ENCODE data around the gene ZNF219.

Gene ZNF219

DNA sequence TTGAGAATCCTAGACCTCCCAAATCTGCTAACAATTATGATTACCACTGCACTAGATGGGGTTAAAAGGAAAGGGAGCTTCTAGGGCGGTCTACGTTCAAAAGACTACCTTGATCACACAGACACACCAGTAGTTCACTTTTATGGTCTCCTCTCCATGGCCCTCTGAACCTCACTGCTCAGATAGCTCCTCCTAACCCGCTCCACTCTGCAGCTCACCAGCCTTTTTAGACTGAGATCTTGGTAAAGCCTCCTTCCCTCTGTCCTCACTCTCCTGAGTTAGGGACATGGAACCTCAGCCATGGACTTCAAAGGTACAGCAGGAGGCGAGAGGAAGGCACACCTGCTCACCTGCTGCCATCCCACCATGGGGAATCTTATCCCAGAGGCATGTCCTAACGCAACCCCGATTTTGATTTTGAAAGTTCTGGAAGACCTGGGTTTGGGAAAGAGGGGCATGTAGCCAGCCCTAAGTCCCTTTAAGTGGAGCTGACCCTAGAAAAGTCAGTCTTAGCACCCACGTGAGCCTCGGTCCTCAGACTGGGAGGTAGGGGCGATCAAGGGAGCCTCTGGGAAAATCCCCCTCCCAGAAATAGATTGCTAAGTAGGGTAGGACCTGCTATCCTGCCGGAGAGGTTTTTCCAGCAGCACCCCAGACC lies 1.3 kb downstream of the ZNF219 start:
- DNase-seq (ENCODE audit: insufficient read length, low spot score): no peak
- no peak for FAIRE-seq

DNA sequence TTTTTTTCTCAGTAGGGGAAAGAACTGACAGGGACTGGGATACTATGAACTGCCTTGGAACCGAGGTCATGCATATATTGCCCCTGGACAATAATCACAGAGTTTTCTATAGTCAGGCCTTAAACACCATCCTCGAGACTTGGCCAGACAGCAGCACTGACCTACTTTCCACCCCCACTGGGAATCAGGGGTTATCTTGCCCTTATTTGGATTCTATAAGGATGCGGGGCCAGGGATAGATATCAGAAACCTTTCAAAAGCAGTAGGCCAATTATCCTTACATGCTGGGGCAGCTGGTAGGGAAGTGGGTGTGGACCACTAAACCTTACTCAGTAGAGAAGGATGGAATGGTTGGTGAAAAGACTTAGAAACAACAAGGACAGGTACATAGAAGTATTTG lies 2.0 kb downstream of the ZNF219 start:
- FAIRE-seq: no peak
- TF ChIP-seq CTCF (IDR thresholded peaks at IDR 0.05; ENCODE audit: insufficient read depth, missing control alignments): no peak
- no peak for DNase-seq (ENCODE audit: insufficient read length, low spot score)

More for the DNA sequence above, 1.3 kb downstream of the ZNF219 start:
- TF ChIP-seq CTCF (IDR thresholded peaks at IDR 0.05; ENCODE audit: insufficient read depth, missing control alignments): no peak

DNA sequence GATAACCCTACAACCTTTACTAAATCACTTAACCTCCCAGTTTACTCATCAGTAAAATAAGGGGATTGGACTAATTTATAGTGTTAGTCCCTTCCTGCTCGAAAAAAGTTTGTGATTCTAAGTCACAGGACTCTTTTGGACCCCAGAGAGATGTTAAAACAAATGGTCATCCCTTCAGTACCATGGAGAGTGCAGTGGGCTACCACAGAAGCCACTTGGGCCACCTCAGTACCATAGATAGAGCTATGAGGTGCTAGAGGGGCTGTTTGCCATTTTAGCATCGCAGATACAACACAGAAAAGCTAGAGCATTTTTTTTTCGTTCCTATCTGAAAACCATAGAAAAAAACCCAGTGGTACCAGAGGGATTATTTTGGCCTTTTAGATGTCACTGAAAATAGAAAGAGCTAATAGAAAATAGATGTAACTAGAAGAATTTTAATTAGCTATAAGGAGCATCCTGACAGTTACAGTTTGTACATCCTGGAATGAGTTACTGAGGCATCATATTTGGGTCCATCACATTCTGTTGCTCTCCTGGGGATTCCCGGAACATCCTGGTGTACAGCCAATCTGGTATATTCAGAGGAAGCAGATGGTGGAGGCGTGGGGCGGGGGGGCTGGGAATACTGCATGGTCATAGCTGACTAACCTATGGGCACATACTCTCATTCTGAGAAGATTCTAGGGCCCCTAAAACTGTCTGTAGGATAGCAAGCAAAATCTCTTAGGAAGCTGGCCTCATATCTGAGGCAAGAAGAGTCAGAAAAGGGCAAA lies 2.8 kb downstream of the ZNF219 start:
- DNase-seq (ENCODE audit: insufficient read length, low spot score): no peak
- no peak for TF ChIP-seq CTCF (IDR thresholded peaks at IDR 0.05; ENCODE audit: insufficient read depth, missing control alignments)
- no peak for FAIRE-seq

DNA sequence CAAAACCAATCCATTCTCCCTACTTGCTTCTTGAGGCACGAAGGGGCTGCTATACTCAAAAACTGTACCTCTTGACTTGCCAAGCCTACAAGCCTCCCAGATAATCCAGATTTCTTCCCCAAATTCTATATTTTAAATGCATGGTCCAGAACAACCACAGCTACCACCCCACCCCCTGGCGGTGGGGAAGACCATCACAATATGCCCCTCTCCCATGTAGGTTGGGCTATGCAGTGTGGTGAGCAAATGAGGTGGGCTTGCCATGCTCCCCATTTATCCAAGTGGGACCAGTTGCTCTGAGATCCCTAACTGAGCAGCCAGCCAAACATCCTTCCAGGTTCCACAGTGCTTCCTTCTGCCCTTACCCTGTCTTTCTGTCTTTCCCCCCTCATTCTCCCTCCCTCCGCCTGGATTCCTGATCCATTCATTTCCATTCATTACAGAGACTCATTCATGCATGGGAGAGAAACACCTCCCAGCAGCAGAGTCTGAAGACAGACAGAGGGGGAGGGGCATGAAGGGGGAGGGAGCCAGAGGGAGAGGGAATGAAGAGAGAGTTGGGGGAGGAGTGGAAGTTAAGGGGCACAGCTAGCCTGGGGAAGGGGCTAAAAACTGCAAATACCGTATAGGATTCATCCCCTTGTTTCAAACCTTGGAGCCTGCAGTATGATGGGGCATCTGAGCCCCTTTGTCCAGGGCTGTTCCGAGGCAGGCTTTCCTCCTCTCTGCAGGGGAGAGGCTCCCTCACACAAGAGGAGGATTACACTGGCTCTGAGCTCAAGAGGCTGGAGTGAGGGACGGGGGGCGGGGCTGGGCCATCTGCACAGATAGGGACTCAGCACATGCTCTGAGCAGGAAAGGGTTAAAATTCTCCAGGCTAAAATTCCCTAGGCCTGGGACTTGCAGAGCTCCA lies 4.4 kb downstream of the ZNF219 start:
- TF ChIP-seq CTCF (IDR thresholded peaks at IDR 0.05; ENCODE audit: insufficient read depth, missing control alignments): peak; percentile 31
- FAIRE-seq (no peak), DNase-seq (ENCODE audit: insufficient read length, low spot score) (peak; percentile 63)

GRCh38 chr14:21093018-21093417 lies 5.4 kb downstream of the ZNF219 start:
- no peak for TF ChIP-seq CTCF (IDR thresholded peaks at IDR 0.05; ENCODE audit: insufficient read depth, missing control alignments)
- FAIRE-seq (no peak), DNase-seq (ENCODE audit: insufficient read length, low spot score) (no peak)

DNA sequence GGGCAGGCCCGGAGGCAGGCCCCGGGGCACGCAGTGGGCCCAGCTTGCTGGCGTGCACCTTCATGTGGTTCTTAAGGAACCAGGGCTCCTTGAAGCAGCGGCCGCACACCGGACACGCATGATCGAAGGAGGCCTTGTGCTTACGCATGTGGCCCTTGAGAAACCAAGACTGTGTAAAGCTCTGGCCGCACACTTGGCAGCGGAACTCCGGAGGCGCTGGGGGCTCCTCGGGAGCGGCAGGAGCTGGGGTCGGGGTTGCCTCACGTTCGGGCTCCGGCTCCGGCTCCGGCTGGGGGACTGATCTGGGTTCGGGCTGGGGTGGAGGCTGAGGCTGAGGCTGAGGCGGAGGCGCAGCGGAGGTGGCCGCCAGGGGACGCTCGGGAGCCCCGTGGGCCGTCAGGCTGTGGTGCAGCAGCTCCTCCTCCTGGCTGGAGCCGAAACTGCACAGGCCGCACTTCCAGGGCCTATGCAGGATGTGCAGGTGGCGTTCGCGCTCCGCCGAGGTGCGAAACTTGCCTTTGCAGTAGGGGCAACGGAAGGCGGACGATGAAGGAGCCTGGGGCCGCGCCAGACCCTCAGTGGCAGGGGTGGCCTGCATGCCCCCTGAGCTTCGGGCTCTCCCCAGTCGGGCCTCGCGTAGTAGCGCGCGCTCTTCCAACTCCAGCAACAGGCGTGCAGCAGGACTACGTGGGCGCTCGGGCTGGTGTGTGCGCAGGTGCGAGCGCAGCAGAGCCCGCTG lies 6.0 kb downstream of the ZNF219 start:
- TF ChIP-seq CTCF (IDR thresholded peaks at IDR 0.05; ENCODE audit: insufficient read depth, missing control alignments): peak; percentile 99
- FAIRE-seq (no peak), DNase-seq (ENCODE audit: insufficient read length, low spot score) (peak; percentile 85)

Data from D721Med (cell line).